Tibial nerve (tissue), 3 donors: ENCODE measurements around the gene NISCH.

Source experiments
- CTCF ChIP-seq, 5 experiments: fragments of 200-600 bp in 3 of 5; fragments of 450-650 bp in 2 of 5; sonication (generic) in 3 of 5; IDR thresholded peaks; one replicate each; pipeline ENCODE4 v1.5.1; 2016 to 2019; ENCODE audit warnings: antibody characterized with exemption in 5 of 5, mild to moderate bottlenecking in 3 of 5, moderate library complexity in 2 of 5
- POLR2A ChIP-seq, 2 donors: fragments of 450-650 bp; IDR thresholded peaks; one replicate each; pipeline ENCODE4 v1.6.1; 2017; ENCODE audit warnings: antibody characterized with exemption in 2 of 2, mild to moderate bottlenecking in 2 of 2, moderate library complexity in 2 of 2

- TF ChIP-seq CTCF (IDR thresholded peaks at IDR 0.05): no peak
- no peak for TF ChIP-seq POLR2A (IDR thresholded peaks at IDR 0.05)
Measured at GRCh38 chr3:52440671-52441070, 14.7 kb upstream of the NISCH start.
